Neuron (in vitro differentiated cells): ENCODE measurements around the gene BCAR3.
"Not testable (repeated sequence)": the region's sequence is repeated elsewhere in the genome, so short reads cannot be mapped to it uniquely, and the experiment has no call there.

Experiments used
- H2AFZ ChIP-seq: one replicate; pipeline ENCODE4 v1.6.1; 2013; ENCODE audit warnings: low read depth, mild to moderate bottlenecking, inconsistent platforms, low read length, moderate library complexity
- H3K27me3 ChIP-seq: one replicate; pipeline ENCODE4 v1.6.1; 2013; ENCODE audit warnings: low read length; ENCODE audit not compliant: insufficient read depth
- H3K36me3 ChIP-seq: one replicate; pipeline ENCODE4 v1.6.1; 2013; ENCODE audit warnings: low read length; ENCODE audit not compliant: insufficient read depth
- H3K4me1 ChIP-seq: one replicate; pipeline ENCODE4 v1.6.1; 2013; ENCODE audit warnings: low read length; ENCODE audit not compliant: insufficient read depth
- H3K4me3 ChIP-seq: 2 replicates; pipeline ENCODE4 v1.5.1; 2013; ENCODE audit warnings: mild to moderate bottlenecking, low read length, moderate library complexity
- H3K9me3 ChIP-seq: one replicate; pipeline ENCODE4 v1.6.1; 2013; ENCODE audit warnings: low read length

Gene BCAR3

GRCh38 chr1:93567255-93567918, 114.2 kb downstream of the BCAR3 start:
- Histone ChIP-seq H3K4me3 (no peak overlapping the region), H3K4me1 (no peaks in the 10 kb centered on the region), H3K9me3 (no peaks in the 10 kb centered on the region), H3K27me3 (no peaks in the 10 kb centered on the region), H2AFZ (no peak overlapping the region), H3K36me3 (peaks cover 3% of the 10 kb centered on the region)

DNA sequence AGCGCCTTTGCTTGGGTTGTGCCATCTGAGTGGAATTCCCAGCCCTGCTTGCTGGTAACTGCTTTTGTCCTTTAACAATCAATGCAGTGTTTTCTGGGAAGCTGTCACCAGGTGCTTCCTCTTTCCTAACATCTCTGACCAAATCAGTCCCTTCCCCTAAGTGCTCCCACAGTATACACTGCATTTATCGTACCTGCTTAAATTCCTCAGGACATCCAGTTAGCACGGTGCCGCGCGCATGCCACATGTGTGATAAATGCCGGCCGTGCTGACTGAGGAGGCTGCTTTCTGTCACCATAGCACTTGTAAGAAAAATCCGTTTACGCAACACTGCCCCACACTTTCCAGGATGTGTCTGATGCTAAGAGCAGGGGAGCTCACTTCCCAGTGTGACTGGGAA, 115.4 kb downstream of the BCAR3 start:
- Histone ChIP-seq H3K9me3 (no peaks in the 10 kb centered on the region), H3K4me1 (no peaks in the 10 kb centered on the region), H2AFZ (no peak overlapping the region), H3K4me3 (no peak overlapping the region), H3K36me3 (peaks cover 3% of the 10 kb centered on the region), H3K27me3 (no peaks in the 10 kb centered on the region)

DNA sequence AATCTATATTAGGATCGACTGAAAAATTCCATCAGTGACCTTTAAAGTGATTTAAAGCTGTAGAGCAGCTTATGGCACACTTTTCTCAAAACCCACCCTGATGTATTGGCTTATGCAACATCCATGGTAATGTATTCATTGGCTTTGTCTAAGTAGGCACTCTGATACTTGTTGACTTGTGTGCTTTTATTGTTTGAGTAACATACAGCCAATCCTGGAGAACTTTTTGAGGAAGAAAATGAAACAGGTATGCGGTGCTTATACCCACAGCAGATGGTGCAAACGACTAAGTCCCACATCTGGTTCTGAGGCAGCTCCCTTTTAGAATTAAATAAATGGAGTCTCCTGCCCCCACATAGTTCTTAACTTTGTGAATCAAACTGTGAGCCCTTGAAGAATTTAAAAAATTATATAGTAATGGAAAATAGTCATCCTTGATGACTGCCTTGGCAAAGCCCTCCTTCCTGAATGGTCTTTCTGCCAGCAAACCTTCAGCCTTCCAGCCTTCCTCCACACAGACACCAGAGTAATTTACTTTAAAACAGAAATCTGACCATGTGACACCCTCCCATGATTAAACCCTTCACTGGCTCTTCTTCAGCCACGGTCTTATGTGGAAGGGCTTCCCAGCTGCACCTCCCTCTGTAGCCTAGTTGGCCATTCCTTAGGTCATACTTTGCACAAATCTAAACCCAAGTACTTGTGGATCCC, 116.0 kb downstream of the BCAR3 start:
- Histone ChIP-seq H3K4me3 (no peak overlapping the region), H3K27me3 (no peaks in the 10 kb centered on the region), H2AFZ (no peak overlapping the region), H3K4me1 (no peaks in the 10 kb centered on the region), H3K36me3 (peaks cover 3% of the 10 kb centered on the region), H3K9me3 (no peaks in the 10 kb centered on the region)

DNA sequence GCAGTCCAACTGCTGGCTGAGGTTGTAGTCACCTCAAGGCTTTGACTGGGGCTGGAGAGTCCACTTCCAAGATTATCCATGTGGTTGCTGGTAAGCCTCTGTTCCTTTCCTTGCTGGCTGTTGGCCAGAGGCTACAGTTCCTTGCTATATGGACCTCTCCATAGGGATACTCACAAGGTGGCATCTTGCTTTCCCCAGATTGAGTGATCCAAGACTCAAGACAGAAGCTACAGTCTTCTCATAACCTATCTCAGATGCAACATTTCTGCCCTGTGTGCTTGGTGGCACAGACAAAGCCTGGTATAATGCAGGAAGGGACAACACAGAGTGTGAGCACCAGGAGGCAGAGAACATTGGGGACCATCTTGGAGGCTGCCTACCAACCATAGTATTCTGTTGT, 121.9 kb downstream of the BCAR3 start:
- no peak overlapping the region for H2AFZ ChIP-seq
- H3K36me3 ChIP-seq: peaks cover 11% of the 10 kb centered on the region
- H3K9me3 ChIP-seq: no peaks in the 10 kb centered on the region
- no peak overlapping the region for H3K4me3 ChIP-seq
- H3K27me3 ChIP-seq: no peaks in the 10 kb centered on the region
- H3K4me1 ChIP-seq: no peaks in the 10 kb centered on the region

GRCh38 chr1:93559045-93559444, 122.6 kb downstream of the BCAR3 start:
- peaks cover 15% of the 10 kb centered on the region for H3K36me3 ChIP-seq
- no peaks in the 10 kb centered on the region for H3K4me1 ChIP-seq
- H3K9me3 ChIP-seq: no peaks in the 10 kb centered on the region
- no peak overlapping the region for H2AFZ ChIP-seq
- H3K27me3 ChIP-seq: no peaks in the 10 kb centered on the region
- no peak overlapping the region for H3K4me3 ChIP-seq

- no peak overlapping the region for H3K4me3 ChIP-seq
- H2AFZ ChIP-seq: no peak overlapping the region
- no peaks in the 10 kb centered on the region for H3K27me3 ChIP-seq
- peaks cover 22% of the 10 kb centered on the region for H3K36me3 ChIP-seq
- H3K4me1 ChIP-seq: peaks cover 19% of the 10 kb centered on the region
- no peaks in the 10 kb centered on the region for H3K9me3 ChIP-seq
Observed at GRCh38 chr1:93556291-93556690, 125.3 kb downstream of the BCAR3 start.

- no peaks in the 10 kb centered on the region for H3K27me3 ChIP-seq
- no peaks in the 10 kb centered on the region for H3K9me3 ChIP-seq
- no peak overlapping the region for H2AFZ ChIP-seq
- H3K4me1 ChIP-seq: peaks cover 19% of the 10 kb centered on the region
- no peak overlapping the region for H3K4me3 ChIP-seq
- peaks cover 33% of the 10 kb centered on the region for H3K36me3 ChIP-seq
Observed at GRCh38 chr1:93554883-93555872, 126.5 kb downstream of the BCAR3 start.

GRCh38 chr1:93553886-93554490, 127.6 kb downstream of the BCAR3 start:
- H2AFZ ChIP-seq, H3K27me3 ChIP-seq, H3K4me3 ChIP-seq, H3K9me3 ChIP-seq: not testable (repeated sequence)
- Histone ChIP-seq H3K4me1 (peaks cover 19% of the 10 kb centered on the region), H3K36me3 (peaks cover 41% of the 10 kb centered on the region)

GRCh38 chr1:93552741-93553455, 128.7 kb downstream of the BCAR3 start:
- Histone ChIP-seq H3K4me3 (no peak overlapping the region), H2AFZ (no peak overlapping the region), H3K27me3 (no peaks in the 10 kb centered on the region), H3K4me1 (peaks cover 19% of the 10 kb centered on the region), H3K9me3 (no peaks in the 10 kb centered on the region), H3K36me3 (peaks cover 52% of the 10 kb centered on the region)

- Histone ChIP-seq H3K36me3 (peaks cover 71% of the 10 kb centered on the region), H3K9me3 (no peaks in the 10 kb centered on the region), H3K27me3 (no peaks in the 10 kb centered on the region), H3K4me3 (no peak overlapping the region), H3K4me1 (peaks cover 19% of the 10 kb centered on the region), H2AFZ (no peak overlapping the region)
Observed at GRCh38 chr1:93549811-93550210, 131.8 kb downstream of the BCAR3 start.

- Histone ChIP-seq H3K36me3 (peaks cover 71% of the 10 kb centered on the region), H3K4me1 (peaks cover 19% of the 10 kb centered on the region), H3K9me3 (no peaks in the 10 kb centered on the region), H3K27me3 (no peaks in the 10 kb centered on the region), H2AFZ (no peak overlapping the region), H3K4me3 (no peak overlapping the region)
Observed at GRCh38 chr1:93549131-93549530, 132.5 kb downstream of the BCAR3 start.

GRCh38 chr1:93546162-93546863, 135.3 kb downstream of the BCAR3 start:
- no peaks in the 10 kb centered on the region for H3K27me3 ChIP-seq
- H2AFZ ChIP-seq: no peak overlapping the region
- H3K4me3 ChIP-seq: no peak overlapping the region
- peaks cover 76% of the 10 kb centered on the region for H3K36me3 ChIP-seq
- H3K4me1 ChIP-seq: no peaks in the 10 kb centered on the region
- H3K9me3 ChIP-seq: no peaks in the 10 kb centered on the region
